Amniotic epithelial cell (primary cell): ENCODE measurements around the gene HEXB.
"Not testable (repeated sequence)": the region's sequence is repeated elsewhere in the genome, so short reads cannot be mapped to it uniquely, and the experiment has no call there.

Source experiments
- DNase-seq: peaks from one replicate; pipeline ENCODE4 v3.0.0-alpha.2; 2010; ENCODE audit warnings: low read depth

The HEXB gene

GRCh38 chr5:74659172-74659571 is 25.9 kb upstream of the HEXB start:
- no peak for DNase-seq

GRCh38 chr5:74660140-74660539 is 24.9 kb upstream of the HEXB start:
- no peak for DNase-seq

GRCh38 chr5:74660873-74661272 is 24.2 kb upstream of the HEXB start:
- no peak for DNase-seq

GRCh38 chr5:74664551-74664950 is 20.5 kb upstream of the HEXB start:
- no peak for DNase-seq

GRCh38 chr5:74665273-74665672 is 19.8 kb upstream of the HEXB start:
- DNase-seq: peak; percentile 76

GRCh38 chr5:74665816-74666215 is 19.2 kb upstream of the HEXB start:
- no peak for DNase-seq

GRCh38 chr5:74667396-74667795 is 17.6 kb upstream of the HEXB start:
- DNase-seq: peak; percentile 79

- DNase-seq: no peak
Observed at GRCh38 chr5:74669821-74670220, 15.2 kb upstream of the HEXB start.

GRCh38 chr5:74670396-74671038 is 14.5 kb upstream of the HEXB start:
- no peak for DNase-seq

- DNase-seq: no peak
Observed at GRCh38 chr5:74672215-74672877, 12.7 kb upstream of the HEXB start.

- DNase-seq: peak; percentile 65
Observed at GRCh38 chr5:74673011-74673790, 11.8 kb upstream of the HEXB start.

- DNase-seq: not testable (repeated sequence)
Observed at GRCh38 chr5:74676466-74676865, 8.6 kb upstream of the HEXB start.

GRCh38 chr5:74678123-74678522 is 6.9 kb upstream of the HEXB start:
- not testable (repeated sequence) for DNase-seq

- DNase-seq: not testable (repeated sequence)
Observed at GRCh38 chr5:74679300-74679699, 5.7 kb upstream of the HEXB start.

GRCh38 chr5:74679966-74680365 is 5.1 kb upstream of the HEXB start:
- DNase-seq: no peak

- peak; percentile 51 for DNase-seq
Observed at GRCh38 chr5:74685979-74686631, 1.1 kb downstream of the HEXB start.

- DNase-seq: peak; percentile 22
Observed at GRCh38 chr5:74686962-74687751, 2.1 kb downstream of the HEXB start.

- DNase-seq: no peak
Observed at GRCh38 chr5:74693191-74693590, 8.2 kb downstream of the HEXB start.

GRCh38 chr5:74717596-74717995 is 32.6 kb downstream of the HEXB start:
- no peak for DNase-seq

GRCh38 chr5:74722271-74722670 is 37.2 kb downstream of the HEXB start:
- peak; percentile 17 for DNase-seq

- peak; percentile 85 for DNase-seq
Observed at GRCh38 chr5:74725331-74725730, 40.3 kb downstream of the HEXB start.

GRCh38 chr5:74736759-74737158 is 51.7 kb downstream of the HEXB start:
- no peak for DNase-seq
